GM18861 (cell line): ENCODE results near the gene LRRC14B.
"Not testable (repeated sequence)": the region's sequence is repeated elsewhere in the genome, so short reads cannot be mapped to it uniquely, and the experiment has no call there.

ENCODE experiments used
- ATAC-seq: cut with Tn5 transposase; IDR thresholded peaks from one replicate; pipeline ENCODE4 v1.9.1; 2021; ENCODE audit not compliant: unreplicated experiment

The LRRC14B gene

DNA sequence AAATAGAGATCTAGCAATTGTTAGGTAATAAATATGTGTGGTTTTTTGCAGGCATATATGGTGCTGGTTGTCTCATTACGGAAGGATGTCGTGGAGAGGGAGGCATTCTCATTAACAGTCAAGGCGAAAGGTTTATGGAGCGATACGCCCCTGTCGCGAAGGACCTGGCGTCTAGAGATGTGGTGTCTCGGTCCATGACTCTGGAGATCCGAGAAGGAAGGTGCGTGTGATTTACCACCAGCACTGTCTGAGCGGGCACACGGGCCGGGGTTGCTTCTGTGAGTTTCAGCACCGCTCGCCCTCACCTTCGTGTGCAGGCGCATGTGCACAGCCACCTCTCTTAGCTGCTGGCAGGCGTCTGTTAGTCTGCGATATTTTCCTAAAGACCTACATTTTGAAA, 42.1 kb downstream of the LRRC14B start:
- not testable (repeated sequence) for ATAC-seq

DNA sequence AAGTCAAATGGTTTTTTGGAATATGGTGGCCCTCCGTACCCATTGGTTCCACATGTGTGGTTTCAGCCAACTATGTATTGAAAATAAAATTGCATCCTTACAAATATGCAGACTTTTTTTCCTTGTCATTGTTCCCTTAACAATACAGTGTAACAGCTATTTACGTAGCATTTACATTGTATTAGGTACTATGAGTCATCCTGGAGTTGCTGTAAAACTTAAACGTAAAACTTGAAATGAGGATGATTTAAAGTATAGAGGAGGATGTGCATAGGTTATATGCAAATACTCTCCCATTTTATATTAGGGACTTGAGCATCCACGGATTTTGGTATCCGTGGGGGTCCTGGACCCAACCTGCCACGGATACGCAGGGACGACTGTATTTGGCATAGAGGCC, 43.2 kb downstream of the LRRC14B start:
- ATAC-seq = no peak

DNA sequence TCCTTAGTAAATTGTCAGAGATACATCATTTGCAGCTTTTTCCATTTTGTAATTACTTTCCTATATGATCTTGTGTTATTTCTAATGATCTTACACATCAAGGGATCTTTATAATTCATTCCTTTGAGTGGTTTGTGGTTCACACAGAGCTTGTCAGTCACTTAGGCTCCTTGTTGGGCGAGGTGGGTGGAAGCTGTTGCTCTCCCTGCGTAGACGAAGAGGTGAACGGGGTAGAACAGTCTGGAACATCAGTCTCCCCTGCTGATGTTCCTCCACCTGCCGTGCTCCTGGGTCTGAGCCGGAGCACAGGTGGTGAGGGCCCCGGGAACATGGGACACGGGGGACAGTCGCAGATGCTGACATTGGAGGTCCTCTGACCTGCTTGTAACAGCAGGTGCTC, 44.2 kb downstream of the LRRC14B start:
- not testable (repeated sequence) for ATAC-seq

DNA sequence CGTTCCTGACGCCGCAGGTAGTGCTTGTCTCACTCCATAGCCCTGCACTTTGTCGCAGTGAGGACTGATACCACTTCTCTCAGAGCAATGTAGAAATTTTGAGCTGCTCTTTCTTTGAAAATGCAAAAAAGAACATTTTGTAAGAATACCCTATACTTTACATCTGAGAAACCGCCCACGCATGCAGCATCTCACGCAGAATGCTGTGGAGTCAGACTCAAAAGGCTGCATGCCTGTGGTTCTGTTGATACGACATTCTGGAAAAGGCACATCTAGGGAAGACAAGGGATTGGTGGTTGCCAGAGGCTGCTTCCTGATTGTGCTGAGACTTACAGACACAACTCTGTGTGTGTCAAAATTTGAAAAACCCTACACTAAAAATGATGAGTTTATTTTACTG, 46.6 kb downstream of the LRRC14B start:
- ATAC-seq = not testable (repeated sequence)

DNA sequence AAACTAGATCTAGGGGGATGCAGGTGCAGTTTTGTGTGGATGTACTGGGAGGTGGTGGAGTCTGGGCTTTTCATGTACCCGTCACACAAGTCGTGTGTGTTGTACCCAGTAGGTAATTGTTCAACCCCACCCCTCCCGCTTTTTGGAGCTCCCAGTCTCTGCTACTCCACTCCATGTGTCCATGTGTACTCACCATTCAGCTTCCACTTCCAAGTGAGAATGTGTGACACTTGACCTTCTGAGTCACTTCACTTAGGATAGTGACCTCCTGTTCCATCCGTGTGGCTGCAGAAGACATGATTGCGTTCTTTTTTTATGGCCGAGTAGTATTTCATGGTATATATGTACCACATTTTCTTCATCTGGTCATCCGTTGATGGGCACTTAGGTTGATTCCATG, 49.3 kb downstream of the LRRC14B start:
- not testable (repeated sequence) for ATAC-seq

DNA sequence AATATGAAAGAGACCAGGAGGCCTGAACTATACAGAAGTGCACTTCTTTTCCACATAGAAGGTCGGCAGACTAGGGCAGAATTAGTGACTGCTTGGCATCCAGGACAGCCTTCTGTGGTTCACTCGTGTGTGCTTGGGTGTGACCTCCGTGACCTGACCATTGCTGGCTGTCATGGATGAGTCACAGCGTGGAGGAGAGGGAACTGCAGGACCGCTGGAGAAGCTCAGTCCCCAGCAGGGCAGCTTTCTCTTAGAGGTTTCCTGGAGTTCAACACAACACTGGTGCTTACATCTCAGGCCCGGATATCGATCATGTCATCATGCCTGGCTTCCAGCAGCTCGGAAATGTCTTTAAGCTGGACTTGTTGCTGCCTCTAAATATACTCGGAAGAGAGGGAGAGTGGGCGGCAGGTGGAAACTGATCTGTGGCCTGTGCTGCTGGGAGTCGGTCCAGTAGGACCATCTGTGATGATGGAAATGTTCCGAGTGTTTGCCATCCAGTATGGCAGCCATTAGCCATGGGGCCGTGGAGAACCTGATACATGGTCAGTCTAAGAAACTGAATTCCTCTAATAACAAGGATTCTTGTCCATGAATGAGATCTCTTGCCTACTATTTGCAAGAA, 49.9 kb downstream of the LRRC14B start:
- not testable (repeated sequence) for ATAC-seq

DNA sequence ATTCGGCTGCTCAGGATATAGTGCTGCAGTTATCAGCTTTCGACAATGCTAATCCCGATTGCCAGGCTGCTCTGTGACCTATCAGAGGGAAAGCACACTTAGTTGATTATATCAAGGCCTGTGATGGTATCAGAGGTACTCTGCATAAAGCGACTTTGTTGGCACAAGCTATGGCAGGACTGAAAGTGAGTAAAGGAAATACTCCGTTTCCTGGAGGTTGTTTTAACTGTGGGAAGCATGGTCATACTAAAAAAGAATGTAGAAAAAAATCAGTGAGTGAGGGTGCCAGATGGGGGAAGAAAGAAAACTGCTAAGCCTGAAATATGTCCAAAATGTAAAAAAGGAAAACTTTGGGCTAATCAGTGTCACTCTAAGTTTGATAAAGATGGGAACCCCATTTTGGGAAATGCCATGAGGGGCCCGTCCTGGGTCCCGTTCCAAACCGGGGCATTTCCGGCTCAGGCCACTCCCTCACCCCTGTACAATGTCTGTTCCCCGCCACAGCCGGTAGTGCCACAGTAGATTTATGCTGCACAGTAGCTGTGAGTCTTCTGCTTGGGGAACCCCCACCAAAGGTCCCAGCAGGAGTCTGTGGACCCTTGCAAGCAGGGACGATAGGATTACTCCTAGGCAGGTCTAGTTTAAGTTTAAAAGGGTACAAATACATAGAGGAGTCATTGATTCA, 52.5 kb downstream of the LRRC14B start:
- ATAC-seq = not testable (repeated sequence)

DNA sequence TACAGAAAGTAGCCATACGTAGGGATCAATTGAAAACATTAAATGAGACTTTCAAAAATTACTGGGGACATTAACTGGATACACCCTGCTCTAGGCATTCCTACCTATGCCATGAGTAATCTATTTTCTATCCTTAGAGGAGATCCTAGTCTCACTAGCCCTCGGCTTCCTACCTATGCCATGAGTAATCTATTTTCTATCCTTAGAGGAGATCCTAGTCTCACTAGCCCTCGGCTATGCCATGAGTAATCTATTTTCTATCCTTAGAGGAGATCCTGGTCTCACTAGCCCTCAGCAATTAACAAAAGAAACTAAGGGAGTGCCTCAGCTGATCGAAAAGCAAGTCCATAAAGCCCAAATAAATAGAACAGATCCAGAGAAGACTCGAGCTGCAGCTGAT, 54.4 kb downstream of the LRRC14B start:
- not testable (repeated sequence) for ATAC-seq
